ENCODE measurements around the gene SMYD3.

SMYD3 gene

GRCh38 chr1:246482805-246483568, 24.1 kb downstream of the SMYD3 start:
- in situ Hi-C loops (cut with MboI; ENCODE audit: low pct_unique_long_range_greater_than_20kb, low sequenced_read_pairs) = no loop called here
- no peak for DNase-seq

- no peak for DNase-seq
- in situ Hi-C loops (cut with MboI; ENCODE audit: low pct_unique_long_range_greater_than_20kb, low sequenced_read_pairs) = no loop called here
These were observed 28.0 kb downstream of the SMYD3 start for GRCh38 chr1:246479061-246479460.

DNA sequence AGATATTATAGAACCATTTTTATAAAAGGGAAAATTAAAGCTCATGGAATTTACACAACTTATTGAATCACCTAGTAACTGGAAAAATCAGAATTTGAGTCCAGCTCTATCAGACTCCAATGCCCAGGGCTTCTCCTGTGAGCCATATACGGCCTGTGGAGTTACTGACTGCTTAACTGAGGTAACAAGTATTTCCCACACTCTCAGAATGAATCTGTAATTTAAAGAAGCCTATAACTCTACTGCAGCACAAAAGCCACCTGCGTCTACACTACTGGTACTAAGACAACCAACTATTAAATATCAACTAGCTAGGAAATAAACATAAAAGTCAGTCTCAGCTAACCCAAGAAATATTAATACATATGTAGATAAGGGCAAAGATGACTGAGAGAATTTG, 29.4 kb downstream of the SMYD3 start:
- in situ Hi-C loops (cut with MboI; ENCODE audit: low pct_unique_long_range_greater_than_20kb, low sequenced_read_pairs) = no loop called here
- no peak for DNase-seq

GRCh38 chr1:246476771-246477170, 30.3 kb downstream of the SMYD3 start:
- in situ Hi-C loops (cut with MboI; ENCODE audit: low pct_unique_long_range_greater_than_20kb, low sequenced_read_pairs) = no loop called here

GRCh38 chr1:246471688-246472087, 35.4 kb downstream of the SMYD3 start:
- no peak for DNase-seq
- in situ Hi-C loops (cut with MboI; ENCODE audit: low pct_unique_long_range_greater_than_20kb, low sequenced_read_pairs) = no loop called here

More at GRCh38 chr1:246476771-246477170, 30.3 kb downstream of the SMYD3 start:
- no peak for DNase-seq

- no peak for DNase-seq
- in situ Hi-C loops (cut with MboI; ENCODE audit: low pct_unique_long_range_greater_than_20kb, low sequenced_read_pairs) = no loop called here
These were observed 36.5 kb downstream of the SMYD3 start for GRCh38 chr1:246470585-246470984.

DNA sequence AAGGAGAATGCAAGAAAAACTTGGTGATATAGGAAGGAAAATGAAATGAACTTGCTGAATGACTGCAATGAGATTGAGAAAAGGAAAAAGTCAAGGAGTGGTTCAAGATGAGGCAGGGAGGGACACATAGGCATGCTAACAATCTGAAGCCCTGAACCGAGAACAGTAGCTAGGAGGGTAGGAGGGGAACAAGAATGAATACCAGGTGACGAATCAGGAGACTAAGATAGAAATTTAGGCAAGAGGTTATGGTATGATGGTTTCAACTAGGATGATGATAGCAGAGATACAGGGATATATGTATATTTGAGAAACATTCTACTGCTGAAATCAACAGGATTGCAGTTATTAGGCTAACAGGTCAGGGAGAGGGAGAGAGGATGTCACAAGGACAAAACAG, 44.1 kb downstream of the SMYD3 start:
- DNase-seq = no peak
- in situ Hi-C loops (cut with MboI; ENCODE audit: low pct_unique_long_range_greater_than_20kb, low sequenced_read_pairs) = no loop called here

DNA sequence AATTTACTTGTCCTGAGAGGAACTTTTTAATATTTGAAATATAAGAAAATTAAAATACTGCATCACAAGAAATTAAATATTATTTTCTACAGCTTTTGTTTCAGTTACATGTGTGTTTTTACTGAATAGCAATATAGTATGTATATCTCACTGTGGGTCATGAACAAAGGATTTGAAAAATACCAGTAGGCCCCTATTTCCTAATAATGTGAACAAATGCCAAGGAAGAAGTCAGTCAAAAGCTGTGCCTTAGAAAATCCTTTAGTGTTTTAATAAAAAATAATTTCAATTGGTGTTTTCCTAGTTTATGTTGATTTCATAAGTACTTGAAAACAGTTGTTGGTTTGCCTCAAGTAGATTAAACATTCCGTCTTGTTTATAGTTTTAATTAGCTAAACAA, 46.7 kb downstream of the SMYD3 start:
- in situ Hi-C loops (cut with MboI; ENCODE audit: low pct_unique_long_range_greater_than_20kb, low sequenced_read_pairs) = no loop called here
- DNase-seq = no peak

GRCh38 chr1:246459221-246459620, 47.9 kb downstream of the SMYD3 start:
- in situ Hi-C loops (cut with MboI; ENCODE audit: low pct_unique_long_range_greater_than_20kb, low sequenced_read_pairs) = no loop called here
- DNase-seq = no peak

DNA sequence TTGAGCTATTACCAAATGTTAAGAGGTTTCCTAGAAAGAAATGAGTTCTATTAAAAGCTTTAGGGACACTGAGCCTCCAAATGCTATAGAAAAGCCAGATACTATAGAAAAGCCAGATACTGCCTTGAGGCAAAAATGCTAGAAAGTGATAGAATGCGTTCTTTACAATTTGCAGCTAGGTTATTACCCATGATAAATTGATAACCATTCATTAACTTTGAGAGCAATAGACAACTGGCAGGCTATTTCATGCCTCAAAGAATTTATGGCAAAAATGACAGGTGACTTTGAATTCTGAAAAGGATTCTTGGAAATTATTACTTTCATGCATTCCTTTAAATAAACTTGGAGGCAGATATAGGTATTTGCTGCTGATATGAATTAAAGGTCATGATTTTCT, 51.6 kb downstream of the SMYD3 start:
- DNase-seq = no peak
- in situ Hi-C loops (cut with MboI; ENCODE audit: low pct_unique_long_range_greater_than_20kb, low sequenced_read_pairs) = no loop called here

DNA sequence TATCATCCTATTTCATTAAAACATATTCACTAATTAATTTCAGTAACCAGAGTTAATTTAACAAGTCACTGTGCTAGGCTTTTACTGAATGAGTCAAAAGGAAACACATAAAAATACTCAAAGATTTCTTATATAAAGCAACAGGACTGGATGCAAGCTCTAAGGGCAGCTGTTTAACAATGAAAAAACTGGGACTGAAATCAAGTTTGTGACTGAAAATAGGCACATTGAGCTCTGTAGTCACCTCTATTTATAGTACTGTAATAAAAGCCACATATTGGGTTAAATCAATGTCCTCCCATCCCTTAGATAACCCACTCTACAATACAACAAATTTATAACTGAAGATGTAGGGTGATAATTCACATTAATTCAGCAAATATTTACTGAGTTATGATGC, 52.4 kb downstream of the SMYD3 start:
- no peak for DNase-seq
- in situ Hi-C loops (cut with MboI; ENCODE audit: low pct_unique_long_range_greater_than_20kb, low sequenced_read_pairs) = no loop called here

GRCh38 chr1:246450611-246451251, 56.3 kb downstream of the SMYD3 start:
- peak; percentile 49 for DNase-seq
- in situ Hi-C loops (cut with MboI; ENCODE audit: low pct_unique_long_range_greater_than_20kb, low sequenced_read_pairs) = no loop called here

GRCh38 chr1:246448373-246448772, 58.7 kb downstream of the SMYD3 start:
- no peak for DNase-seq
- in situ Hi-C loops (cut with MboI; ENCODE audit: low pct_unique_long_range_greater_than_20kb, low sequenced_read_pairs) = no loop called here

GRCh38 chr1:246447501-246447900, 59.6 kb downstream of the SMYD3 start:
- DNase-seq = no peak
- in situ Hi-C loops (cut with MboI; ENCODE audit: low pct_unique_long_range_greater_than_20kb, low sequenced_read_pairs) = no loop called here

- DNase-seq = no peak
- in situ Hi-C loops (cut with MboI; ENCODE audit: low pct_unique_long_range_greater_than_20kb, low sequenced_read_pairs) = no loop called here
These were observed 61.6 kb downstream of the SMYD3 start for GRCh38 chr1:246445503-246445902.

DNA sequence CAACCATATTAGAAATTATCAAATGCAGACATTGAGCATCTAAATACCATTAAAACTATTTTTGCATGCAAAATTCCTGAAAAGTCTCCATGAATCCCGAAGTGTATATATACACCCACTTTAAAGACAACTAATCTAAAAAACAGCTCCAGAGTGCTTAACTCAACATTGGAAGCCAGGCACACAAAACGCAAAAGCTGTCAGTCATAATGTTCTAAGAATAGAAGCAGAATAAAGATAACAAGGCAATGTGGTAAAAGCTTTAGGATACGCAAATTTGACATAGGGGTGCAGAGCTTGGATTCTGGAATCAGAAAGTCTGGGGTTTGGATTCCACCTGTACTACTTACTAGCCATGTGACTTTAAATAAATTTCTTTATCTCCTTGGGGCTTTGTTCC, 62.5 kb downstream of the SMYD3 start:
- in situ Hi-C loops (cut with MboI; ENCODE audit: low pct_unique_long_range_greater_than_20kb, low sequenced_read_pairs) = no loop called here

DNA sequence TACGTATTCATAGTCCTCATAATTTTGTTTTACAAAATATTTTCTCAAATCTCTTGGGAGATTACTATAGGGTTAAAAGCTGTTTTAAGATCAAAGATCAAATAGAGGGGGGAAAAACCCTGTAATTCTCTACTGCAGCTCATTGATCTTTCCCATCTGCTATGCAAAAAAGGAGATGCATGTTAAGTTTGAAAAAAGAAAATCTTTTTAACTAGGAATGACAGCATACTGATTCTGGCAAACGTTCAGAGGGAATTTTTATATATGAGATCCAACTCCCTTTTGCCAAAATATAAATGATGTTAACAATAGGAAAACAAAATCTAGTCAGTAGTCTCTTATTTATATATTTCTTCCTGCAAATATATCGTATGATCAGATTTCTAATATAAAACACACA, 69.1 kb downstream of the SMYD3 start:
- in situ Hi-C loops (cut with MboI; ENCODE audit: low pct_unique_long_range_greater_than_20kb, low sequenced_read_pairs) = no loop called here
- no peak for DNase-seq

More for the DNA sequence above, 62.5 kb downstream of the SMYD3 start:
- DNase-seq = no peak

GRCh38 chr1:246435421-246436041, 71.5 kb downstream of the SMYD3 start:
- in situ Hi-C loops (cut with MboI; ENCODE audit: low pct_unique_long_range_greater_than_20kb, low sequenced_read_pairs) = no loop called here
- no peak for DNase-seq

DNA sequence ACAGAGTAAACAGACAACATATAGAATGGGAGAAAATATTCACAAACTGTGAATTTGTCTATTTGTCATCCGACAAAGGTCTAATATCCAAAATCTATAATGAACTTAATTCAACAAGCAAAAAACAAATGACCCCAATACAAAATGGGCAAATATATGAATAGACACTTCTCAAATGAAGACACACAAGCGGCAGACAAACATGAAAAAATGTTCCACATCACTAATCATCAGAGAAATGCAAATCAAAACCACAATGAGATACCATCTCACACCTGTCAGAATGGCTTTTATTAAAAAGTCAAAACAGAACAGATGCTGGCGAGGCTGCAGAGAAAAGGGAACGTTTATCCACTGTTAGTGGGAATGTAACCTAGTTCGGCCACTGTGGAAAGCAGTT, 72.7 kb downstream of the SMYD3 start:
- in situ Hi-C loops (cut with MboI; ENCODE audit: low pct_unique_long_range_greater_than_20kb, low sequenced_read_pairs) = no loop called here
- no peak for DNase-seq

- in situ Hi-C loops (cut with MboI; ENCODE audit: low pct_unique_long_range_greater_than_20kb, low sequenced_read_pairs) = no loop called here
- peak; percentile 59 for DNase-seq
These were observed 78.4 kb downstream of the SMYD3 start for GRCh38 chr1:246428542-246429308.

Data from KBM-7 (cell line).